Fibroblast of villous mesenchyme (primary cell): ENCODE measurements around the gene POU6F1. TPM values are rescaled to one million over a fixed set of nuclear protein-coding genes. Genes with fewer than 3 reads are reported as not detected.

Source experiments
- DNase-seq: peaks from one replicate; pipeline ENCODE4 v3.0.0-alpha.2; 2010; ENCODE audit warnings: low read depth
- H3K4me3 ChIP-seq: 2 replicates; pipeline ENCODE4 v1.5.1; 2011; ENCODE audit warnings: low read depth, mild to moderate bottlenecking, low read length
- CTCF ChIP-seq: IDR thresholded peaks from 2 replicates; pipeline ENCODE4 v1.5.1; 2012; ENCODE audit warnings: low read depth, mild to moderate bottlenecking, low read length; ENCODE audit not compliant: insufficient read depth
- total RNA-seq: library from RNA; depleted of rRNA; stranded (reverse); fragments of >200 nt; gene quantifications from 2 replicates; pipeline ENCODE4 v1.2.3, GENCODE V29; 2012

POU6F1 gene
- total RNA-seq, 1 donor: 3.5 TPM

GRCh38 chr12:51199366-51199945 lies 18.4 kb downstream of the POU6F1 start:
- no peak overlapping the region for H3K4me3 ChIP-seq
- no peak for DNase-seq
- TF ChIP-seq CTCF: no peak

GRCh38 chr12:51198568-51199365 lies 19.1 kb downstream of the POU6F1 start:
- no peak for TF ChIP-seq CTCF
- DNase-seq: no peak
- no peak overlapping the region for H3K4me3 ChIP-seq

GRCh38 chr12:51197736-51198567 lies 19.9 kb downstream of the POU6F1 start:
- DNase-seq: no peak
- H3K4me3 ChIP-seq: no peak overlapping the region
- TF ChIP-seq CTCF: no peak

- no peak for DNase-seq
- no peak overlapping the region for H3K4me3 ChIP-seq
- no peak for TF ChIP-seq CTCF
Observed at GRCh38 chr12:51196547-51196946, 21.3 kb downstream of the POU6F1 start.

GRCh38 chr12:51195841-51196240 lies 22.0 kb downstream of the POU6F1 start:
- no peak overlapping the region for H3K4me3 ChIP-seq
- no peak for DNase-seq
- TF ChIP-seq CTCF: no peak

- TF ChIP-seq CTCF: no peak
- DNase-seq: no peak
- H3K4me3 ChIP-seq: no peak overlapping the region
Observed at GRCh38 chr12:51192284-51192671, 25.6 kb downstream of the POU6F1 start.
